Stimulated activated CD8-positive, alpha-beta memory T cell treated with anti-CD3 and anti-CD28 coated beads, Interleukin-15, amount 100 ng/mL, for 48 hours (primary cell): ENCODE data around the gene EREG.
"Not testable (repeated sequence)": the region's sequence is repeated elsewhere in the genome, so short reads cannot be mapped to it uniquely, and the experiment has no call there.

Experiments
- DNase-seq, 2 donors: peaks; one replicate each; pipeline ENCODE4 v3.0.0-alpha.2; 2020; ENCODE audit warnings: low read depth in 2 of 2

EREG gene

DNA sequence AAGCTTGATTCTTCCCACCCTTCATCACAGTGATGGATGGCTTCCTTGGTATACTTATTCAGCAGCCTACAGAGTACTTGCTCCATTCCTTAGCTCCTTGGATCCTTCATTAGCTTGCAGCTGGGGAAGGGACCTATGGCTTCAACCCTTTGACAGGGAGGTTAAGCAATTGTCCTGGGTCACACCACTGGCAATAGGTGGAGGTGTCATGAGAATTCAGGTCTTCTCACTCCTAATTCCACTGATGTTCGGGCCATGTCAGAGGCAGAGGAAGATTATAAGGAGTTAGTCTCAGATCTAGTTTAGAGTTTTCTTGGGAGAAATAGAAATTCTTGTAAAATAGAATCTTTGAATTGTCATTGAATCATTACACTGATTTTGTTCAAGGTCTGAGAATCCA, 24.5 kb downstream of the EREG start:
- no peak for DNase-seq

- DNase-seq: no peak
Measured at GRCh38 chr4:74390677-74391076, 25.7 kb downstream of the EREG start.

DNA sequence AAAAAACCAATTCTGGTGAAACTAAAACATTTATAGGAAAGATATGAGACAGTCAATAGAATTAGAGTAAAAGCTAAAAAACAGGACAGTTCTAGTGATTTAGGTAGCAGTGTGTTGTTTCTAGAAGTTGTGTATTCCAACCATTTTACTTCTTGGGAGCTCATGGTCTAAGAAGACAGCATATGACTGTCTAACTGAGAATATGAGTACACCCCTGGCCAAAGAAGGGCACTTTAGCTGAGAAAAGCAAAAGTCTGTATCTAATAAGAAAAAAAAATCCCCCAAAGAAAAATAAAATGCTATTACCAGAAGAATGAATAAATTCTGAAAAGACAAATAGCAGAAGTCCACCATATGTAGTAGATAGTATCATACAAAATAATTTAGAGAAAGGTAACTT, 26.4 kb downstream of the EREG start:
- DNase-seq: no peak

DNA sequence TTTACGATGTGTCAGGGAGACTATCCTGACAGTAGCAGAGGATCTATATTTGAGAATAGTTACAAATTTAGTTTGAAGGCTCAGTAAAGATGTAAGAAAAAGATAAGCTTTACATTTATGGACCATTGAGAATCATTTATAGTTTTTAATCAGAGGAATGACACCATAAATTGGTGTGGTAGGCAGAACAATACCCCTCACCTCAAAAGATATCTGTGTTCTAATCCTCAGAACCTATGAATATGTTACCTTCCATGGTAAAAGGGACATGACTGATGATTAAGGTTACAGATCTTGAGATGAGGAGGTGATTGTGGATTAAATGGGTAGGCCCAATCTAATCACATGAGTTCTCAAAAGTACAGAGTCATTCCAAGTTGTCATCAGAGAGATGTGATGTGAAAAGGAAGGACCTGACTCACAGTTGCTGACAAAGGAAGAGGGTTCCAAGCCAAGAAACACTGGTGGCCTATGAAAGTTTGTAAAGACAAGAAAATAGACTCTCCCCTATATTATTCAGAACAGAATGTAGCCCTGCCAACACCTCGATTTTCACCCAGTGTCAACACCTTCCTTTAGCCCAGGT, 27.0 kb downstream of the EREG start:
- DNase-seq: no peak

GRCh38 chr4:74394476-74395136, 29.7 kb downstream of the EREG start:
- no peak for DNase-seq

GRCh38 chr4:74395633-74396032, 30.7 kb downstream of the EREG start:
- no peak for DNase-seq

DNA sequence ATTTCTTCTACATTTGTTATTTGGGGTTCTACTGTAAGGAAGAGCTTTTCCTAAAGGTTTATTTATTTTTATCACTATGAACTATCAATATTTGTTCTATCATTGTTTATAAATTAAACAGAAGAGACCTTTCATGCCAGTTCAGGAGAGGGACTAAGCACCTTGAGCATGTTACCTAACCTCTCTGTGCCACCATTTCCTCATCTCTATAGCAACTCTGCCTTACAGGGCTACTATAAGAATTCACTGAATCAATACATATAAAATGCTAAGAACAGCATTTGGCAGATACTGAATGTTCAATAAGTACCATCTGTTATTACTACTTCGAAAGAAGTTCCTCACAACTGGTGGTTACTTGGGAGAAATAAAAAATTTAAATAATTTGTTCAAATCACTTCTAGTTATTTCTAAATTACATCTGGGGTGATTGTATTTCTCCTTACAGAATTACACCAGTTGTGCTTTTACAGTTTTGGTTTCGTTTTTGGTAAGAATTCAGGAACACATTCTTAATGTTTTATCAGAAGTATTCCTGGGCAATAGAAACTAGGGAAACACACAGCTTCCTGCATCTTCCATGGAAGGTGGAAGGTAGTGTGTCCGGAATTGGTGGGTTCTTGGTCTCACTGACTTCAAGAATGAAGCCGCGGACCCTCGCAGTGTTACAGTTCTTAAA, 32.9 kb downstream of the EREG start:
- DNase-seq: no peak

DNA sequence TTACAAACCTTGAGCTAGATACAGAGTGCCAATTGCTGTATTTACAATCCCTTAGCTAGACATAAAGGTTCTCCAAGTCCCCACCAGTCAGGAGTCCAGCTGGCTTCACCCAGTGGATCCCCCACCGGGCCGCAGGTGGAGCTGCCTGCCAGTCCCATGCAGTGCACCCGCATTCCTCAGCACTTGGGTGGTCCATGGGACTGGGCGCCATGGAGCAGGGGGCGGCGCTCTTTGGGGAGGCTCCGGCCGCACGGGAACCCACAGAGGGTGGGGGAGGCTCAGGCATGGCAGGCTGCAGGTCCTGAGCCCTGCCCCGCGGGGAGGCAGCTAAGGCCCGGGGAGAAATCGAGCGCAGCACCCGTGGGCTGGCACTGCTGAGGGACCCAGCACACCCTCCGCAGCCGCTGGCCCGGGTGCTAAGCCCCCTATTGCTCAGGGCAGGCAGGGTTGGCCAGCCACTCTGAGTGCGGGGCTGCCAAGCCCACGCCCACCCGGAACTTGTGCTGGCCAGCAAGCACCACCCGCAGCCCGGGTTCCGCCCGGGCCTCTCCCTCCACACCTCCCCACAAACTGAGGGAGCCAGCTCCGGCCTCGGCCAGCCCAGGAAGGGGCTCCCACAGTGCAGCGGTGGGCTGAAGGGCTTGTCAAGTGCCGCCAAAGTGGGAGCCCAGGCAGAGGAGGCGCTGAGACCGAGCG, 34.1 kb downstream of the EREG start:
- DNase-seq: not testable (repeated sequence)

DNA sequence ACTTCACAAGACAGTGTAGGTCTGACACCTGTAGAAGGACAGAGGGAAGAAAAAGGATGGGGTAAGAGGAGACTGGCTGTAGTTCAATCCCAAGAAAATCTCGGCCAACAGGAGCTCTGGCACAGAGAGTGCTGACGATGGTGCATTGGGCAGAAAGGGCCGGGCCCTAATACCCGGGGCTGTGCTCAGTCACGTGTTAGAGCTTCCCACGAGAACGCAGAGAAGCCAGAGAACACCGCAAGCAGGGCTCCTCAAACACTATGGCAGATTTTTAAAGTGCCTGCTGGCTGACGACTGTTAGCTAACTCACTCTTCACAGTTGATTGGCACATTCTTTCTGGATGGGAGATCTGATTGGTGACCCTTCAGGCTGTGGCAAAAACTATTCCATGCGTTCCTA, 35.5 kb downstream of the EREG start:
- DNase-seq: no peak

- no peak for DNase-seq
Measured at GRCh38 chr4:74402692-74403456, 37.9 kb downstream of the EREG start.

- DNase-seq: no peak
Measured at GRCh38 chr4:74407891-74408290, 42.9 kb downstream of the EREG start.

DNA sequence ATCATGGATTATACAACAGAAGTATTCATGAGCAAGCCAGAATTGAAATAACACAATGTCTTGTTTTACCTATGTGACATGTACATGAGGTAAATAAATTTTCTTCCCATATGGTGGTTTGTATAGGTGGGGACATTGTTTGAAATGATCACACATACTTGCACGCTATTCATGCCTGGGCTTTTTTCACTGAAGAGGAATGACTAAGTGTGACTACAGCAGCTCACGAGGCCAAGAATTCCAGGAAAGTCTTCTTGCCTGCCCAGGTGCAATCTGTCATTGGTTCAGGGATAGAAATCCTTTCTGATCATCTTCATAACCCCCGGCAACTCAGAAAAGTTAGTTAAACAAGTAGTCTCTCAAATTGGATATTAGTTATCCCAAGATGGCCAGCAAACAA, 43.7 kb downstream of the EREG start:
- no peak for DNase-seq

- no peak for DNase-seq
Measured at GRCh38 chr4:74410272-74410671, 45.3 kb downstream of the EREG start.

GRCh38 chr4:74412225-74412624, 47.3 kb downstream of the EREG start:
- no peak for DNase-seq

- DNase-seq: no peak
Measured at GRCh38 chr4:74413265-74413664, 48.3 kb downstream of the EREG start.

DNA sequence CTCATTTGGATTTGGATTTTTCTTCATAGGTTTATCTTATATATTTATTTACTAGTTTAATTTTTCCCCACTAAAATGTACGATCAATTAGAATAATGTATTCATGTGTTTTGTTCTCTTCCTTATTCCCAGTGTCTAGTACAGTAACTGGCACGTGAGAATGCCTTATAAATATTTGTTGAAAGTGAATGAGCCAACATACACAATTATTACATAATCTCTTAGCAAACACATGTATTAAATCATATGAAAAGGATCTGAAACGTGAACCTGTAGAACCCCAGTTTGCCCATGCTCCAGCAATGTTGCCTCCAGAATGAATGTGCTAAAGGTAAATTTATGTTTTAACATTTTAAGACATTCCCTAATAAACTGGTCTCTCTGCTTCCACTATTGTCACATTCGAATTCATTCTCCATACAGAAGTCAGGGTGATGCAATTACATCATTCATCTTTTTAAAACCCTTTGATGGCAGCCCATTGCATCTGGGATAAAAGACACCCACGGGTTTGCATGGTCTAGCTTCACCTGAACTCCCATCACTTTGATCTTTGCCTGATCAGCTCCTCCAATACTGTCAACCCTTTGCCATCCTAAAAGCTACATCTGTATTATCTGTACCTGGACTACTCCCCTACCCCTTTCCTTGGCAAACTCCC, 49.3 kb downstream of the EREG start:
- DNase-seq: no peak

- DNase-seq: no peak
Measured at GRCh38 chr4:74415602-74416300, 50.8 kb downstream of the EREG start.

DNA sequence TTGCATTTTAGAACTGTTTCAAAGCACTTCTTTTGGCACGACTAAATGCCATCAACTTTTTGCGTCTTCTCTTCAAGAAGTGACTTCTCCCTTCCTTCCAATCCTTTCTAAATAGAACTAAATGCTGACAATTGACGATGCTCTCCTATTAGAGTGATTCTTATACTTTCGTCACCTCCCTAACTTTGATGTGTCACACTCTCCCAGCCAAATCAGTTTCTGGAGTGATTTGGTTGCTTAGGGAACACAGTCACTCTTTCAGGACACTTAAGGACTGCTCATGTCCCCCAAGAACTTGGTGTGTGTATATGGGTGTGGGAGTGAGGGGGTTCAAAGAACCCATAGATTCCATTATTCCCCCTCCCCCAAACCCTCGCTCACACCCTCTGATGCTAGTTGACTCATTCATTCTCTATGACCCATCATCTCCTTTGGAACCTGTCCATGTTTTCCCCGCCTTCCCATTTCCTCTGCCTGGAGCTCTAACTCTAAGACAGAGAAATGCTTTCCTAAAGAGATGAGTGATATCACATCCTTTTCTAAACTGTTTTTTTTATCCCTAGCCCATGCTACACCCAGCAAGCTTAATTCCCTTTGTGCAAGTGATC, 53.2 kb downstream of the EREG start:
- DNase-seq: no peak

DNA sequence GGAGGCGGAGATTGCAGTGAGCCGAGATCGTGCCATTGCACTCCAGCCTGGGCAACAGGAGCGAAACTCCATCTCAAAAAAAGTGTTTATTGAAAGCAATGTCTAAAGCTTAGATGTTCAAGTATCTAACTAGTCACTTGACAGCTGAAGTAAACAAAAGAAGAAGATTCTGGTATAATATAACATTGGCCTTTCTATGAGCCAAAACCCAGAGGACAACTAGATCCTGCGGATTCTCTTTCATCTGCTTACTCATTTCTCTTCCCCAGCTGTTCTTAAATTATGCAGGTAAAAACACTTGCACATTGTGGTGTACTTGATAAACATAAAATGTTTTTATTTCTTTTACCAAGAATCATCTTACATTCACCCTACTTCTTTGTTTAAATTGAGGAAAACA, 55.9 kb downstream of the EREG start:
- DNase-seq: no peak

DNA sequence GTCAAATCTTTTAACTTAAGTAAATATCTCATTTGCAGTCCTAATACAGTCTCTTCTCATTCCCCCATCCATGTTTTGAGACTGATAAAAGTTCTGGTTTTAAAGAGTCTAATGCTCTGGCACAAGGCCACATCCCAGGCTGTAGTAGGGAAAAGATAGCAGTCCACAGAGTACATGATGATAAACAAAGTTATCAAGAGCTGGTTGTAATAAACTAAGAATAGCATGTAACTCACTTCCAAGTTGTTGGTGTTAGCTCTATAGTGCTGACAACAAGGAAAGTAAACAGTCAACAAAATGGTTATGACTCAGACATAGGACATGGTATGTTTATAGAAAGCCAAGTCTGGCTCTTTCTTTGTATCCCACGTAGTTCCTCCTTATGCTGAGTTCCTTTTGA, 58.2 kb downstream of the EREG start:
- DNase-seq: no peak
